Colonic mucosa (tissue), 4 donors: ENCODE measurements around the gene ARHGAP22. TPM values are rescaled to one million over a fixed set of nuclear protein-coding genes. Genes with fewer than 3 reads are reported as not detected.

Experiments used
- DNase-seq: peaks from one replicate; pipeline ENCODE4 v3.0.0-alpha.2; 2020
- H3K27ac ChIP-seq: fragments of 200-600 bp; one replicate; pipeline ENCODE4 v1.8.0; 2021
- H3K27me3 ChIP-seq: fragments of 200-600 bp; one replicate; pipeline ENCODE4 v1.8.0; 2021
- H3K36me3 ChIP-seq: fragments of 200-600 bp; one replicate; pipeline ENCODE4 v1.8.0; 2021
- H3K4me1 ChIP-seq: fragments of 200-600 bp; one replicate; pipeline ENCODE4 v1.8.0; 2021; ENCODE audit warnings: mild to moderate bottlenecking
- H3K4me3 ChIP-seq: fragments of 200-600 bp; one replicate; pipeline ENCODE4 v1.8.0; 2021
- H3K9ac ChIP-seq, 2 donors: one replicate each; pipeline ENCODE4 v1.7.0; 2013; ENCODE audit warnings: control low read depth in 2 of 2, low read depth in 2 of 2, low read length in 2 of 2
- H3K9me3 ChIP-seq: fragments of 200-600 bp; one replicate; pipeline ENCODE4 v1.8.0; 2021
- CTCF ChIP-seq: fragments of 200-600 bp; IDR thresholded peaks from one replicate; pipeline ENCODE4 v1.8.0; 2022; ENCODE audit warnings: antibody characterized with exemption, mild to moderate bottlenecking
- intact Hi-C: fragments of 100-400 bp; cut with DNase I; formaldehyde crosslinking; loops from one replicate; pipeline ENCODE4 v1.14.1; 2022
- total RNA-seq, 2 donors: library from RNA; stranded (reverse); fragmentation: NEBNext Ultra II Directional in 1 of 2; extraction: Animal tissue kit (Norgen Biotek cat#: 25700) in 1 of 2; gene quantifications; one replicate each; pipeline ENCODE4 v1.2.1, GENCODE V29; 2021
- donor health status: healthy.
- donor health status: DM: no; HTN: no; CAD: no.
- donor health status: DM: no; HTN: no; CAD: no.

Gene ARHGAP22
- total RNA-seq, 2 donors from 2014 or later = 0.86 to 1.6 TPM

DNA sequence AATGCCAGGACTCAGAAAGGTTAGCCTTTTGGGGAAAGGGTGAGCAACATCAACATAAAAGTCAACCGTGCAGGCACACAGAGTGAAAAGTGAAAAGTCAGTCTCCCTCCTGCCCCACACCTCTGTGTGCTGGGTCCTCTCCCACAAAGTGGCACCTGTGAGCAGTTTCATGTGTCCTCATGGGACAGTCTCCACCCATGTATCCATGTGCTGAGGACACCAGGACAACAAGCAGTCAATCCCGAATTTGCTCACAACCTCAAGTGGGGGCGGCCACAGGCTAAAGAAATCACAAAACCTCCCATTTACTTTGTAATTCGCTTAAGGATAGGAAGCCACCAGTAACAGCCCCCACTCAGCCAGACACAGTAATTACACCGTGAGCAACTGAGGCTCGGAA, 97.4 kb downstream of the ARHGAP22 start:
- H3K36me3 ChIP-seq = no peaks in the 10 kb centered on the region
- H3K9ac ChIP-seq = no peak overlapping the region
- TF ChIP-seq CTCF = no peak
- H3K4me1 ChIP-seq = no peaks in the 10 kb centered on the region
- no peaks in the 10 kb centered on the region for H3K27me3 ChIP-seq
- H3K27ac ChIP-seq = no peak overlapping the region
- no peak overlapping the region for H3K4me3 ChIP-seq
- peak; percentile 9 for DNase-seq
- intact Hi-C loops = loop anchor here (5.0 kb wide), 1 partner anchor 145 kb away; no protein-coding TSS in a partner anchor
- no peaks in the 10 kb centered on the region for H3K9me3 ChIP-seq

GRCh38 chr10:48506147-48506917, 98.5 kb downstream of the ARHGAP22 start:
- Histone ChIP-seq H3K36me3 (no peaks in the 10 kb centered on the region), H3K9ac (no peak overlapping the region), H3K4me3 (no peak overlapping the region), H3K27me3 (no peaks in the 10 kb centered on the region), H3K27ac (no peak overlapping the region), H3K4me1 (no peaks in the 10 kb centered on the region), H3K9me3 (no peaks in the 10 kb centered on the region)
- intact Hi-C loops = loop anchor here (5.0 kb wide), 1 partner anchor 144 kb away; no protein-coding TSS in a partner anchor
- TF ChIP-seq CTCF = no peak
- DNase-seq = peak; percentile 18

DNA sequence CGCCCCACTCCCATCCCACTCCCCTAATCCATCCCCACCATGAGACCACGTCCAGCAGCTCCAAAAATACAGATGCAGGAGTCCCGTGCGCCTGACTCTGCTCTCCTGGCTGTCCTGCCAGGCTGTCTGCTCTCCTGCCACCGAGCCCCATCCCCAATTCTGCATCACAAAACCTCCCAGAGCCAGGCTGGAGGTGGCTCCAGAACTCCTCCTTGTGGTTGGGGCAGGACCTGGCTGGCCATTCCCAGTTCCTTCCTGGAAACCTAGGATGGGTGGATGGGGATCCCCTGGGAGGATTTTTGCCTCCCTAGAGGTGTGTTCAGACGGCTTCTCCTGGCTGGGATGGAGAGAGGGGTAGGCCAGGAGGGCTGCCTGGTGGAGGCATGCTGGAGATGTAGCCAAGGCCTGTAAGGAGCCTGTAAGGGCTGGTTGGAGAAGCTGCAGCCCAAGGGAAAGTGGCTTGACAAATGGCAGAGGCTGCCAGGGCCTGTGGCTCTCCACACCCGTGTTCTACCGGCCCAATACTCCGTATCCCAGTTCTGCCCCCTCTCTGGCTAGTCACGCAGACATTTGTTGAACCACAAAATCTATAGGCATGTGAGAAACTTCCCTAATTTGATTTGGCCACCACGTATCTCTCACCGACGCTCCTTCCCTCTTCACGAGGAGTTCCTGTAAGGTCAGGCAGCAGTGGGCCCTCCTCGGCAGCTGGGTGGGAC, 99.3 kb downstream of the ARHGAP22 start:
- no peaks in the 10 kb centered on the region for H3K36me3 ChIP-seq
- intact Hi-C loops = loop anchor here (5.0 kb wide), 1 partner anchor 143 kb away; no protein-coding TSS in a partner anchor
- DNase-seq = peak; percentile 10
- H3K9me3 ChIP-seq = no peaks in the 10 kb centered on the region
- no peak overlapping the region for H3K9ac ChIP-seq
- H3K4me3 ChIP-seq = no peak overlapping the region
- no peaks in the 10 kb centered on the region for H3K27me3 ChIP-seq
- no peak overlapping the region for H3K27ac ChIP-seq
- H3K4me1 ChIP-seq = no peaks in the 10 kb centered on the region
- no peak for TF ChIP-seq CTCF

- Histone ChIP-seq H3K9me3 (no peaks in the 10 kb centered on the region), H3K4me3 (no peak overlapping the region), H3K4me1 (no peaks in the 10 kb centered on the region), H3K9ac (no peak overlapping the region), H3K27ac (no peak overlapping the region), H3K27me3 (no peaks in the 10 kb centered on the region), H3K36me3 (no peaks in the 10 kb centered on the region)
- DNase-seq = peak; percentile 9
- no peak for TF ChIP-seq CTCF
- intact Hi-C loops = no loop called here
Measured at GRCh38 chr10:48504141-48504885, 100.6 kb downstream of the ARHGAP22 start.

GRCh38 chr10:48503293-48503911, 101.5 kb downstream of the ARHGAP22 start:
- no peaks in the 10 kb centered on the region for H3K9me3 ChIP-seq
- no peaks in the 10 kb centered on the region for H3K27me3 ChIP-seq
- no peak for TF ChIP-seq CTCF
- intact Hi-C loops = no loop called here
- DNase-seq = peak; percentile 6
- H3K4me3 ChIP-seq = no peak overlapping the region
- H3K27ac ChIP-seq = no peak overlapping the region
- no peak overlapping the region for H3K9ac ChIP-seq
- H3K4me1 ChIP-seq = no peaks in the 10 kb centered on the region
- no peaks in the 10 kb centered on the region for H3K36me3 ChIP-seq
